ENCODE results near the gene PNO1.

The PNO1 gene

DNA sequence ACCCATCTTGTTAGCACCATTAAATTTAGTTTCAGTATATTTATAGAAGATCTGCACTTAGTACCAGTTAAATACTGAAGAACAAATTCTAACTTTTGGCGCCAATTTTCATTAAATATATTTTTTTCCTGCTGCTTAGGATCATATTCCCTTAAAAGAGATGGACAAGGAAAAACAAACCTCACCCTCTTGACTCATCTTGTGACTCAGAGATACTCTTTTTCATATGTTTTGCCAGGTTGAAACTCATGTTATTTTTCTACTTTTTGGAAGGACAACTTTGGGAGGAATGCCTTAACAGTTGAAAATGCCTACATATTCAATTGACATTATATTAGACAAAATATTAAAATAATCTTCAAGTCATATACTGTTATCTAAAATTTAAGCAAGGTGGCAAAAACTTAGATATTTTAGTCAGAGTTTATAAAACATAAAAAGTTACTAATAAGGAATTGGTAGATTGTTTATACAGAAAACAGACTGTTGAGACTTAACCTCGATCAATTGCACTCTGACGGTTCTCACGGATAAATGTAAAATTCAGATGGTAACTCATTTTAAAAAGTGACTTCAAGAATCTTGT, 36.2 kb downstream of the PNO1 start:
- DNase-seq (ENCODE audit: low read depth in 2 of 2): no peak

DNA sequence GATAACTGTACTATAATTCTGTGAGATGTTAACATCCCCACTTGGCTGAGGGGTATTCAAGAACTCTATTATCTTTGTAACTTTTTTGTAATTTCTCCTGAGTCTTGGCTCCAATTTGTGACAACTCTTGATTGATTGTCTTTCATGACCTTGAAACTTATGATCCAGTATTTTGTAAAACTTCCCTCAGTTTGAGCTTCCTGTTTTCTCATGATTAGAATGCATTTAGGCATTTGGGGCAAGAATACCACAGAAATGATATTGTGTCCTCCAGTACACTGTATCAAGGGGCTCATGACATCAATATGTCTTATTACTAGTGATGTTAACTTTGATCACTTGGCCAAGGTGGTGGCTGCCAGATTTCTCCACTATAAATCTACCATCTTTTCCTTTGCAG, 37.4 kb downstream of the PNO1 start:
- no peak for DNase-seq (ENCODE audit: low read depth in 2 of 2)

DNA sequence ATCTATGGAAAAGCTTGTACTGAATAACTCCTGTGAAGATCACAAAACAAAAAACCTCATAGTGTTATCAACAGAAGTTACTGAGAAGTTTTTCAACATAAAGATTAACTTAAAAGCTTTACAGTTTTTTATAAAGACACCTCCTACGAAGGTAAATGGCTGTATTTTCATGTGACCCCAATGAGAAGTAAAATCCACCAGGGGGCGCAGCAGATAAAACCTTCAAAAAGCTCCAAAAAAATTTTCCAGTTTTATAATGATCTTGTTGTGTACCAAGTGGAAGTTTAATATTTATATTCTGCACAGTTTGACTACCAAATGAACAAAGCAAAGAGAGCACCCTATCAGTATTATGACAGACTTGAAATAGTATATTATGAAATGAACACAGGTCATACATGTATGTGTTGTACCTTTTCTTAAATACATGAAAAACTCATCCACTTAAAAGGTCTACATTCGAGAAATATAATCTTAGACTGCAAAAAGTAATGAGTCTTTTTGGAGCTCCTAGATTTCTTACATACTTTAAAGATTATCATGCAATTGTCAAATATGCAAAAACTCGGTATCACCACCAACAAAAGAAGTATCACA, 38.5 kb downstream of the PNO1 start:
- peak in 1 of 2 donors; percentile 16 for DNase-seq (ENCODE audit: low read depth in 2 of 2)

DNA sequence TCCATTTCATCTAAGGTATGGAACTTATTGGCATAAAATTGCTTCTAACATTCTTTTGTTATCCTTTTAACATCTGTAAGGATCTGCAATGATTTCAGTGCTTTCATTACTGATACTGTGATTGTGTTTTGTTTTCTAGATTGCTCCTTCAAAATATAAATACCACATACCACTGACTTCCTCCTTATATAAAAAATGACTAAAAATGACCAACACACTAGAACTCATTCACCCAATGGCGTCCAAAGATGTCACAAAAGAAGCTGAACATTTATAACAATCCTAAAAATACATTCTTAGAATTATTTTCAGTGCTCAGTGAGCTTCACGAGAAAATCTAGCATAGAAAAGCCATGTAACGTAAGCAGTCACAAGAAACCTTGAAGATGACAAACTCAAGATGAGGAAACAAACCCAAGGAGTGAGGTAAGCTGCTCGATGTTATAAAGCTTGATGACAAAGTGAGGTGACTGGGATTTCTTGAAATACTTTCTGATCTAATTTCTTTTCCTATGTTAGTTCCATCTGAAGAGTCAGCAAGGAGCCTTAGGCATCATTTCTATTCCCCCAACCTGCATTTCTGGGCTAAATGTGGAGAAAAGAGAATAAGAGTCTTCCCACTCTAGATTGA, 42.6 kb downstream of the PNO1 start:
- no peak for DNase-seq (ENCODE audit: low read depth in 2 of 2)

DNA sequence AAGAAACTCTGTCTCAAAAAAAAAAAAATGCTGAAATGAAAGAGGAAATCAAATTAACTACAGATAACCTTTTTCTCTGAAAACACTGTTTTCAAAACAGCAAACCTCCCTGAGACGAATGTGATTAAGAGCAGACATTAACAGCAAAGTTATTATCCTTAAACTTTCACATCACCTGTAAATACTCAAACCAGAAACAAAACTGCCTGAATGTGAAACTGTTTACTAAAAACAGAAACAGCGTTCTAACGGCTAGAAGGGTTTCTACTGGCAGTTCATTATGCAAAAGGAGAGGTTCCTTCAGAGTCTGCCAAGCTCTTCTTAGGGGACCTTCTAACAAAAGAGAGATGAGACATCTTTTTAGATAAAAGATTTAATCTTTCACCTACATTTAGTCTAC, 45.9 kb downstream of the PNO1 start:
- no peak for DNase-seq (ENCODE audit: low read depth in 2 of 2)

DNA sequence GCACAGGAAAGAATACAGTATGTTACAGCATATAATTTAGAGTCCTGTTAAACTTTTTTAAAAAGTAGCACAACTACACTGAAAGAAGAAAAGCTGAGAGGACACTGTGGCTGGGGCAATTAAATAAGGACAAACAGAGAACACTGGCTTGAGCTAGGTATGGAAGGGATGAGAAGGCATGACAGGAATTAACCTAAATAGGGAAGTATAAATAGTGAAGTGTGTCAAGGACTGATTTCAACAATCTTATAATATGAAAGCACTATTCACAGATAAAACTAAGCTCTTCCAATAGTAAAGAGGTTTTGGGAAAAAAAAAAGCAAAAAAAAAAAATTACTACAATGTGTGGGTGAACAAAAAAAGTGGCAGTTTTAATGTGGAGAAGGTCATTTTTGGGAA, 49.1 kb downstream of the PNO1 start:
- no peak for DNase-seq (ENCODE audit: low read depth in 2 of 2)

DNA sequence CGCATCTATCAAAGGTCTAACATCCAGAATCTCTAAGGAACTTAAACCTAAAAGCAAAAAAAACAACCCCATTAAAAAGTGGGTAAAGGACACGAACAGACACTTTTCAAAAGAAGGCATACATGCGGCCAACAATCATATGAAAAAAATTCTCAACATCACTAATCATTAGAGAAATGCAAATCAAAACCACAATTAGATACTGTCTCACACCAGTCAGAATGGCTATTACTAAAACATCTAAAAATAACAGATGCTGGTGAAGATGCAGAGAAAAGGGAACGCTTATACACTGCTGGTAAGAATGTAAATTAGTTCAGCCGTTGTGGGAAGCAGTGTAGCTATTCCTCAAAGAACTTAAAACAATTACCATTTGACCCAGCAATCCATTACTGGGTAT, 56.7 kb downstream of the PNO1 start:
- DNase-seq (ENCODE audit: low read depth in 2 of 2): no peak

DNA sequence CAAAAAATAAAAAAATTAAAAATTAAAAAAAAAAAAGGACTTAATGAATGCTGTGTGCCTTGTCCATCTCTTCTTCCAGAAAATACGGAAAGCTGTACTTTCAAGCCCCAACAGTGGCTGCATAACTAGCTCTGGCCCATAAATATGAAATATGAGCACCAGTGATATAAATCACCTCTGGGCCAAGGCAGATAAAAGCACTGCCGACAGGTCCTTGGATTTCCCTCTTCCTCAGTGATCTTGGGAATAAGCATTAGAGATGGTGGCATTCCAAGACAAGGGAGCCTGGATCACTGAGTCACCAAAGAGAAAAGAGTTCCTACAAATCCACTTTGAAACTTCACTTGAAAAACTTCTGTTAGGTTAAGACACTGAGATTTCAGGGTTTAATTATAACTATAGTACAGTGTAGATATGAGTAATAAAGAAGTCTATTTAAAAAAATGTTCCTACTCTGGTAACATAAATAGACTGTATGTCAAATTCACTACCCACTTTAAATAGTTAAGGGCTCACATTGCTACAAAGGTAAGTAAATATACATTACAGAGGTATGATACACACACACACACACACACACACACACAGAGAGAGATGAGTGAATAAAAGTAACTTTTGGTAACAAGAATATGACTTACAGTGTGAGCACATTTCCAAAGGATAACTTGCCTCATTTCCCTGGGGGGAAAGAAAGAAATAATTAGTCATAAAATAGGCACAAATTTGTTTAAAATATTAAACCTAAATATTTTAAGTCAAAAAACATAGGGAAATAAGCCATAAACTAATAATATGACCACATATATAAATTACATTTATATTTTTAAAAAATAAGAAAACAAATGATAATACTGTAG, 59.0 kb downstream of the PNO1 start:
- DNase-seq (ENCODE audit: low read depth in 2 of 2): no peak

DNA sequence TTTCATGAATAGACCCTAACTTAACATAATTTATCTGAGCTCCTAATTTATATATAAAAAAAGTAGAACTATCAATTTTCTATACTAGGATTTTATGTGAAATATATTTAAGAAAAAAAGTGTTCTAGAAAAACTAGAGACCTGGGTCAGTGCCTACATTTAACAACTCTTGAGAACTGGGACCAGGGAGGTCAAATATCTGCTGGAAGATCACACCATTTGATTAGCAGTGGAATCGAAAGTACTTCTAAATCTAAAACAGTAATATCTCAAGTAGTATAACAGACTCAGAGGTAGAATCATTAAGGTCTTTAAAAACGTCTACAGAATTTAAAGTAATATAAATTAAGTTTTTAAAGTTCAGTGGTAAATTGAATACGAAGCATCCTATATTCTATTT, 60.0 kb downstream of the PNO1 start:
- no peak for DNase-seq (ENCODE audit: low read depth in 2 of 2)

DNA sequence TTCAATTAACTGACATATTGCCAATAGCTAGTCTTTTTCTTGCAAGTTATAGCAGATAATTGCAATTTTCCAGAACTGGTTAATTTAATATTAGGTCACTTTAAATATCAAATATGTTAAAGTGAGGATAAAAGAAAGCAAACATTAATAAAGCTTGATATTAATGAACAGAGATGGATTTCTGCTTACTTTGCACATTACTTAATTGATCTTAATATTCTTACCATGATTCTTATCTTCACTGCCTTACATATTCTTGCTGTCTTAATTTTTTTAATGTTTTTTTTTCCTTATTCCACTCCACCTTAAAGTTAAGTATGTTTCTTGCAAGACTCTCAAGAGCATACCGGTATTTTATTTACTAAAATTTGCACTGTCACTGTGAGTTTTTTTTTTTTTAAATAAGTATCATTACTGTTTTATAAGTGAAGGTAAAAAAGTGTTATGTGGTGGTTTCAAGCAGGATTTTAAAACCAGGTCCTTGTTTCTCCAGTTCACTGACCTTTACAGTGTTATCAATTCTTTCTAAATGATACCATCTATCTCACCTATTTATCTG, 60.7 kb downstream of the PNO1 start:
- no peak for DNase-seq (ENCODE audit: low read depth in 2 of 2)

DNA sequence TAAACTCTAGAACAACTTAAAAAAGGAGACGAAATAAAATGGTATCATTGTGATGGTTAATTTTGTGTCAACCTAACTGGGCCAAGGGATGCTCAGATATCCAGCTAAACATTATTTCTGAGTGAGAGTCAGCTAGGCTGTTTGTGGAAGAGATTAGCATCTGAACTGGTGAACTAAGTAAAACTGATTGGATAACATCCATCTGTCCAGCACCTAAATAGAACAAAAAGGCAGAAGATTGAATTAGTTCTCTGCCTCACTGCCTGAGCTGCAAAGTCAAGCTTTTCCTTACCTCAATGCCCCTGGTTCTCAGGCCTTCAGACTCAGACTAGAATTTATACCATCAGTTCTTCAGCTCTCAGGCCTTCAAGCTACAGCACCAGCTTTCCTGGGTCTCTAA, 64.6 kb downstream of the PNO1 start:
- no peak for DNase-seq (ENCODE audit: low read depth in 2 of 2)

DNA sequence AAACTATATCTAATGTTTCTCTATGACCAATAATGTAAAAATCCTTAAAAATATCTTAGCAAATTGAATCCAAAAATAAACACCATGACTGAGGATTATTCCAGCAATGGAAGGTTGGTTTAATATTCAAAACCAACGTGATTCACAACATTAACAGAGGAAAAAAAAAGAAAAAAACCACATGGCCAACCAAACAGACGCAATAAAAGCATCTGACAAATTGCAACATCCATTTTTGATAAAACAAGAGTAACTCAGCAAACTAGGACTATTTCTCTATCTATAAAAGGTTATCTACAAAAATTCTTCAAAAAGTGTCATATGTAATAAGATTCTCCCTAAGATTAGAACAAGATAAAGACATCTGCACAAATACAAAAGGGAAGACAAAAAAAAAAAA, 65.7 kb downstream of the PNO1 start:
- no peak for DNase-seq (ENCODE audit: low read depth in 2 of 2)

DNA sequence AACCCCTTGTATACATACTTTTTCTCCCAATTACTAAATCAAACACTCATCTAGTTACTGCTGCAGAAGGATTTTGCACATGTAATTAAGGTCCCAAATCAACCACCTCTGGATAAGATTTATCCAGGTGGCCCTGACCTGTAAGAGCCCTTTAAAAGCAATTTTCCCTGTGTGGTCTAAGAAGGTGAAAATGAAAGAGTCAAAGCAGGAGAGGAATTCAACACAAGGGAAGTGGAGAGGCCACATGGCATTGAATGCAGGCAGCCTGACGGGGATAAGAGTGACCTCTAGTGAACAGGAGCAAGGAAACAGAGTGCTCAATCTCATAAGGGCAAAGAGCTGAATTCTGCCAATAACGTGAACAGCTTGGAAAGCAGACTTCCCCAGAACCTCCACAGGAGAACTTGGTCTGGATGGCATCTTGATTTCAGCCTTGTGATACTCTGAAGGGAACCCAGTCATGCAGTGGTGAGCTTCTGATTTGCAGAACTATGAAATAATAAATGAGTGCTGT, 67.5 kb downstream of the PNO1 start:
- DNase-seq (ENCODE audit: low read depth in 2 of 2): no peak

All from stimulated activated CD8-positive, alpha-beta memory T cell treated with anti-CD3 and anti-CD28 coated beads, Interleukin-7, amount 100 ng/mL, for 4 hours (primary cell).